NK-92 treated with Interleukin-12 subunit alpha and Interleukin-12 subunit beta, amount 100 ng/mL, for 24 hours (cell line): Measurements from ENCODE around the gene TNFSF11.
"Not testable (repeated sequence)": the region's sequence is repeated elsewhere in the genome, so short reads cannot be mapped to it uniquely, and the experiment has no call there.

ENCODE experiments used
- DNase-seq: peaks from one replicate; lab custom pipeline; 2025; lab: John Stamatoyannopoulos, UW

The TNFSF11 gene

GRCh38 chr13:42574011-42574410, at the start of gene TNFSF11:
TSS of gene TNFSF11 (plus strand) at chr13:42574152. CDS start at chr13:42574304, 152 bp downstream.
- DNase-seq = no peak

- no peak for DNase-seq
Measured at GRCh38 chr13:42524487-42525034, 49.4 kb upstream of the TNFSF11 start.

DNA sequence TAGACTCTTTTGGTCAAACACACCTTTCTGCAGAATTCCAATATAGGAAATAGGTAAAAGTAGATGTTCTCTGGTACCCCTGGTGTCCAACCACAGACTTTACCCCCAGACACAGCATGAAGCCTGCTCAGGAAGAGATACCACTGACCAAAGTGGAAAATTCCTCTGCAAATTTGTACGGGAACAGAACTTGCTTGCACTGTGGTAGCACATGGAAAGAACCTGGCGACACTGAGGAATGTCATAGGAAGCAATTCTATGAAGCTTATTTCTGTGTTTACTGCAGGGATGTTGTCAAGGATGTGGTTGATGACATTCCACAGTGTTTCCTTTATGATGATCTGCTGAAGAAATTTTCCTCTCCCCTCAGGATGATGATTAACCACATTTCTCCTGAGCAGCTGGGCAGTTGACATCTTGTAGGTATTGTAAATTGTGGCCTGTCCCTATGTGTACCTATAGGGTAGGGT, 48.9 kb upstream of the TNFSF11 start:
- no peak for DNase-seq

DNA sequence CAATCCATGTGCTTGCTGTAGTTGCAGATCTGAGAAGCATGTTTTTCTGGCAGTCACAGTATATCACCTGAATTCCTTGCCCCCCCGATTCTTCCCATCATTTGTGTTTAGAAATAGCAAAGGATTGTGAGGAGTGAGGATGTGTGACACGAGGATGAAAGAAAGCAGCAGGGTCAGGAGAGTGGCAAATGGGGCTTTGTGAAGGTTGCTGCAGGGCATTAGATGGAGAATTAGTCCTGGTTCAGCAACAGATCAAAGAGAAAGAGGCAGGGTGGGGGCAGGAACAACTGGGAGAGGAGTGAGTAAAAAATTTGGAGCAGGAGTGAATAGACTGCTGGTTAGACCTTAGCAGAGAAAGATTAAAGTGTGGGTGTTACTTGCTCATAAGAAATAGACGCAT, 47.7 kb upstream of the TNFSF11 start:
- DNase-seq = no peak

DNA sequence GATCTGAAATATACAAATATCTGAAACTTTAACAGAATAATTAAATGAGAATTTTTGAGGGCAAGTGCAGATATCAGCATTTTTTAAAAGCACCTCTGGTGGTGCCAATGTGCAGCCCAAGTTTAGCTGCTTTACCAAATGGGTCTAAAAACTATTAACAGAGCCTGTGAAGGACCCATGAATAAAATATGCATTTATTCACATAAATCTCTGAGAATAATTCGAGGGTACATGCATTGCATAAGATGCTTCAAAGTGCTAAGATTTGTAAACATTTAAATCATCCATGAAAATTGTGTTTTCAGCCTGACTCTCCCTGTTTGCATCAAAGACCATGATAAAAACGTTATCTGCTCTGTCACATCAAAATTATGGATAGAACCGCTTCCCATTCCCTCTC, 47.1 kb upstream of the TNFSF11 start:
- DNase-seq = no peak

- no peak for DNase-seq
Measured at GRCh38 chr13:42532561-42533335, 41.2 kb upstream of the TNFSF11 start.

- DNase-seq = no peak
Measured at GRCh38 chr13:42533336-42533591, 40.7 kb upstream of the TNFSF11 start.

DNA sequence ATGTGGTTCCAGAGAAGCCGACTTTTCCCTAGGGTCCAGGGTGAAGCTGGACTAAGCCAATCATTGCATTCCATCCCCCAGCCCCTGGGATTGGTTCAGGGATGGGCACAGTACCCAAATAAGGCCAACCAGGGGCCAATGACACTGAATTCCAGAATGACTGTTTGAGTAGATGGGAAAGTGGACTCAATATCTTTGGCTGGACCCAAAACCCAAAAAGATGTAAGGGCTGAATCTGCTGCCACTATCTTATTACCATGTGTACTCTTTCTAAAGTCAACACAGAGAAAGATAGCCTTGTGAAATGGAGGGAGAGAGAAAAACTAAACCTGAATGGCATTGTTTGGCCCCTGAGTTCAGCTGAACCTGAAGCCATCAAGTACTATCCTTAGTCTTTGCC, 39.2 kb upstream of the TNFSF11 start:
- DNase-seq = no peak

DNA sequence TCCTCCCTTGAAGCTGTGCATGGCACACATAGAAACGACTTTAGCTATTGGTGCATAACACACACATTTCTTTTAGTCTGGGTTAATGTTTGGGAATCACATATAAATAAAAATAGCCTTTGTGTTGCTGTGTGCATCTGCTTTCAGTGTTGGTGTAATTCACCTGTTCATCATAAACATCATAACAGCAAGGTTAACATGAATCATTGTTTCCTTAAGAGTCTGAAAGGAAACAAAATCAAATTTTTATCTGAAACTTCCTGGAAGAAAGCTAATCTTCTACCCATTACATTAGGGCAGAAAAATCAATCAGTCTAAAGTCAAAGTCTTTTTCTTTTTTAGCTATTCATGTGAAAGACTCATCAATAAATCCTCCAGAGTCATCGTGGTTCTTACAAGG, 35.0 kb upstream of the TNFSF11 start:
- DNase-seq = no peak

GRCh38 chr13:42539670-42540069, 34.3 kb upstream of the TNFSF11 start:
- DNase-seq = no peak

DNA sequence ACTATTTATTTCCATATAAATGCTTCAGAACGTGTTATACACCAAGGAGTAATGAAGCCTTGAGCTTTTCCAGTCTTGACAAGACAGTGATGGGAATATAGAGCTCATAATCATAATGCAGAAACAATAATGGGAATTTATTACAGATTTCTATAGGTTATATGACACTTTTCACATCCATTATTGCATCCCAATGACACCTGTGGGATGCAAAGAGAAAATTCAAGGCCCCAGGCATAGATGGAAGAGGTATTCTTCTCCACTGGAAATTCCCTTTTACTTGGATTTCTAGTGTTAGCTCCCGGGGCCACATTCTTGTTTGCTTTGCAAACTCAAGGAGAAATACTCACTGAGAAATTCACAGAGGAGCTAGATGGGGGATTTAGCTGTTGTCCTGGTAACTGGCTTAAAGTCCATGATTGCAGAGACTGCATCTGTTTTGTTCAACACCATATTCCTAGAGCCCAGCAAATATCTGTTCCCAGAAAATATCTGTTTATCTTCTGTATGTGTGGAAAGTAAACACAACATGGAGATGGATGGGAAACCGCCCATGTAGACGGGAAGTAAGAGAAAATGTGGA, 30.6 kb upstream of the TNFSF11 start:
- no peak for DNase-seq

DNA sequence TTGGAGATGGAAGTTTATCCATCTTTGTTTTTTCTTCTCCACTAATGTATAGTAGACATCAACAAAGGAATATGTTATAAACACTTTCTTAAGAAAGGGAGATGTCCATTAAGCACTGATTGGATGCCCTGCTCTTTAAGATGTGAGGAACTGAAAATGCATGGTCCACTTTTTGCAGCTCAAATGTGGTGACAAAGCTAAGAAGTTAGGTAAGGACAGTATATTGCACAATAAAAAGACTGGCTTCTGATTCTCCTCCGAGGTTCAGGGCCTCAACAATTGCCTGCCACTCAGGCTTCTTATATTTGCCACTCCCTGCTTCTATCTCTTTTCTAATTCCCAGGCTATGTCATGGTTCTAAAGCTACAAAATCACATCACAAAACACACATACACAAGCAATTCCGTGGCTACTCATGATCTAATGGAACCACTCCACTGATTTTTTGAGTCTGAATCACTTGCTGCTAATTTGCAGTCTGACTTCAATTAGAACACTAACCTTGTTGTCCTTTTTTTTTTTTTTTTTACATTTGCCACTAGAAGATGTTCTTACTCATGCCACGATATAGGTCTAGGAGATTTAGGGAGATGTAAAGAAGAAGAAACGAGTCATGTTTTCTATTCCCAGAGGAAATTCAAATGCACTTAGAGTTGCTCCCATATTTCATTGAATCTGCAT, 29.6 kb upstream of the TNFSF11 start:
- no peak for DNase-seq

- DNase-seq = no peak
Measured at GRCh38 chr13:42545842-42546241, 28.1 kb upstream of the TNFSF11 start.

DNA sequence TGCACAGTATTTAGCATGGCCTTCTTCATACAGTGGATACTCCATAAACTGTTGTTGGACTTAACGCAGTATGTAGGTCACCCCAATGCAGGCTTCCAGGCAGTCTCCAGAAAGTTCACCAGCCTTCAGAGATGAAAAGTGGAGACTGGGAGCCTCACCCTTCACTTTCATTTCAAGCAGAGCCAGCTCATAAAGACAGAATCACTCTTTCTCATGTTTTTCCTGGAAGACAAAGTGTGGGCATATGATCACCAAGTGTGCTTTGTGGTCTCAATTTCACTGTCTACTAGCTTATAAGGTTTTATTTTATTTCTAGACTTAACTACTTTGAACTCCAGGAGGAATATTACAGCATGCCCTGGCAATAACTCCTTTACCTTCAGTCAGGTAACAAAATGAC, 26.3 kb upstream of the TNFSF11 start:
- no peak for DNase-seq

GRCh38 chr13:42548731-42549551, 25.0 kb upstream of the TNFSF11 start:
- DNase-seq = no peak

- DNase-seq = no peak
Measured at GRCh38 chr13:42549552-42549936, 24.4 kb upstream of the TNFSF11 start.

DNA sequence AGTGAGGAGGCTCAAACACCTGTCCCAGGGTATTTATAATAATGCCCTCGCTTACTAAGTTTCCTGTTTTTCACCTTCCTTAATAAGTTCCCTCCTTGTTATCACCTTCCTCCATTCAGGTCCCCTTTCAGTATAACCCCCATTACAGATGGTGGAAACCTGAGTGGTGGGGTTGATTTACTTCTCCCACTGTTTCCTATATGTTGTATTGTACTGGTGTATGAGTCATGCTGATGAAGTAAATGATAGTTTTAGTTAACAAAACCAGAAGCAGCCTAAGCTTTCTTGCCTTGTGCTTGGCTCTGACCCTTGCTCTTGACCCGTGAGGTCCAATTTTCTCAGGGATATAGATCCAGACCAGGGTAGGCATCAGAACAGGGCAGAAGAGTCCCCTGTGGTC, 22.3 kb upstream of the TNFSF11 start:
- no peak for DNase-seq

GRCh38 chr13:42553098-42554046, 20.6 kb upstream of the TNFSF11 start:
- no peak for DNase-seq

- DNase-seq = no peak
Measured at GRCh38 chr13:42559057-42559456, 14.9 kb upstream of the TNFSF11 start.

- DNase-seq = not testable (repeated sequence)
Measured at GRCh38 chr13:42559573-42560218, 14.3 kb upstream of the TNFSF11 start.

- not testable (repeated sequence) for DNase-seq
Measured at GRCh38 chr13:42560320-42560719, 13.6 kb upstream of the TNFSF11 start.
